ENCODE results near the gene PCDH9. TPM values are rescaled to one million over a fixed set of nuclear protein-coding genes. Genes with fewer than 3 reads are reported as not detected.

PCDH9 gene
- total RNA-seq, 1 experiment from 2014 or later: 4.2 TPM

DNA sequence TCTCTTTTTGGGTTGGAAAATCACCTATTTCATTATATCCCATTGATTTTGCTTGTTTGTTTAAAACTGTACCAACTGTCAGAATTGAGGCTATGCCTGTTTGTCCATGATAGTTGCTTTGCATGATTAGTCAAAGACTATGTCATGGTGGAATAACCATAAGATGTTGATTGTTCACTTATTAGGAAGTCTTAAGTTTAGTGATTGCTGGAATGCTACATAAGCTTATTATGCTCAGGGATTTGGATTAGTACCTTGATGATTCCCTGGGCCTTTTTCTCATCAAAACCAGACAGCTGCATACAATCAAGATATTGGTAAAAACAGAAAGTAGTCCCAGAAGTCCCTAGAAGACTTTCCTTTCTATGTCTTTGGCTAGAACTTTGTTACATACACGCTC, 954.7 kb downstream of the PCDH9 start:
- no TSS peak for BruUV-seq (replicated peaks)

DNA sequence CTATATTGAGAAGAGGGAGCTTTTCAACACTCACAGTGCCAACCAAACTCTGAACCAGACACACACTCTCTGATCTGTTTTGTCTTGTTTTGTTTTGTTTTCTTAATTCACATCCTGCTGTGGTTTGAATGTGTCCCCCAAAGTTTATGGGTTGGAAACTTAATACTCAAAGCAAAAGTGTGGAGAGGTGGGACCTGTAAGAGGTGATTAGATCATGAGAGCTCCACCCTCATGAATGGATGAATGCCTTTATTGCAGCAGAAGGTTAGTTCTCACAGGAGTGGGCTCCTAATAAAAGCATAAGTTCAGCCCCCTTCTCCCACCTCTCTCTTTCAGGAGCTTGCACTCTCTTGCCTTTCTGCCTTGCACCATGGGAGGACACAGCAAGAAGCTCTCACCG, 957.1 kb downstream of the PCDH9 start:
- in situ Hi-C loops (cut with HindIII; ENCODE audit: low pct_unique_long_range_greater_than_20kb, low sequenced_read_pairs) (no loop called here), intact Hi-C loops (cut with micrococcal nuclease; ENCODE audit: unreplicated experiment) (no loop called here)
- DNase-seq (ENCODE audit: low read depth, low spot score): no peak
- TF ChIP-seq TCF7L2 (IDR thresholded peaks at IDR 0.05; ENCODE audit: low read depth, low read length) (no peak), SIN3A (IDR thresholded peaks at IDR 0.05; ENCODE audit: borderline replicate concordance, insufficient read depth, low read depth, low read length) (no peak), POLR2AphosphoS5 (IDR thresholded peaks at IDR 0.05; ENCODE audit: low read depth, low read length) (no peak)
- TF ChIP-seq, protein P1, sequence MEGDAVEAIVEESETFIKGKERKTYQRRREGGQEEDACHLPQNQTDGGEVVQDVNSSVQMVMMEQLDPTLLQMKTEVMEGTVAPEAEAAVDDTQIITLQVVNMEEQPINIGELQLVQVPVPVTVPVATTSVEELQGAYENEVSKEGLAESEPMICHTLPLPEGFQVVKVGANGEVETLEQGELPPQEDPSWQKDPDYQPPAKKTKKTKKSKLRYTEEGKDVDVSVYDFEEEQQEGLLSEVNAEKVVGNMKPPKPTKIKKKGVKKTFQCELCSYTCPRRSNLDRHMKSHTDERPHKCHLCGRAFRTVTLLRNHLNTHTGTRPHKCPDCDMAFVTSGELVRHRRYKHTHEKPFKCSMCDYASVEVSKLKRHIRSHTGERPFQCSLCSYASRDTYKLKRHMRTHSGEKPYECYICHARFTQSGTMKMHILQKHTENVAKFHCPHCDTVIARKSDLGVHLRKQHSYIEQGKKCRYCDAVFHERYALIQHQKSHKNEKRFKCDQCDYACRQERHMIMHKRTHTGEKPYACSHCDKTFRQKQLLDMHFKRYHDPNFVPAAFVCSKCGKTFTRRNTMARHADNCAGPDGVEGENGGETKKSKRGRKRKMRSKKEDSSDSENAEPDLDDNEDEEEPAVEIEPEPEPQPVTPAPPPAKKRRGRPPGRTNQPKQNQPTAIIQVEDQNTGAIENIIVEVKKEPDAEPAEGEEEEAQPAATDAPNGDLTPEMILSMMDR (IDR thresholded peaks at IDR 0.05): no peak
- TF ChIP-seq, protein P2, sequence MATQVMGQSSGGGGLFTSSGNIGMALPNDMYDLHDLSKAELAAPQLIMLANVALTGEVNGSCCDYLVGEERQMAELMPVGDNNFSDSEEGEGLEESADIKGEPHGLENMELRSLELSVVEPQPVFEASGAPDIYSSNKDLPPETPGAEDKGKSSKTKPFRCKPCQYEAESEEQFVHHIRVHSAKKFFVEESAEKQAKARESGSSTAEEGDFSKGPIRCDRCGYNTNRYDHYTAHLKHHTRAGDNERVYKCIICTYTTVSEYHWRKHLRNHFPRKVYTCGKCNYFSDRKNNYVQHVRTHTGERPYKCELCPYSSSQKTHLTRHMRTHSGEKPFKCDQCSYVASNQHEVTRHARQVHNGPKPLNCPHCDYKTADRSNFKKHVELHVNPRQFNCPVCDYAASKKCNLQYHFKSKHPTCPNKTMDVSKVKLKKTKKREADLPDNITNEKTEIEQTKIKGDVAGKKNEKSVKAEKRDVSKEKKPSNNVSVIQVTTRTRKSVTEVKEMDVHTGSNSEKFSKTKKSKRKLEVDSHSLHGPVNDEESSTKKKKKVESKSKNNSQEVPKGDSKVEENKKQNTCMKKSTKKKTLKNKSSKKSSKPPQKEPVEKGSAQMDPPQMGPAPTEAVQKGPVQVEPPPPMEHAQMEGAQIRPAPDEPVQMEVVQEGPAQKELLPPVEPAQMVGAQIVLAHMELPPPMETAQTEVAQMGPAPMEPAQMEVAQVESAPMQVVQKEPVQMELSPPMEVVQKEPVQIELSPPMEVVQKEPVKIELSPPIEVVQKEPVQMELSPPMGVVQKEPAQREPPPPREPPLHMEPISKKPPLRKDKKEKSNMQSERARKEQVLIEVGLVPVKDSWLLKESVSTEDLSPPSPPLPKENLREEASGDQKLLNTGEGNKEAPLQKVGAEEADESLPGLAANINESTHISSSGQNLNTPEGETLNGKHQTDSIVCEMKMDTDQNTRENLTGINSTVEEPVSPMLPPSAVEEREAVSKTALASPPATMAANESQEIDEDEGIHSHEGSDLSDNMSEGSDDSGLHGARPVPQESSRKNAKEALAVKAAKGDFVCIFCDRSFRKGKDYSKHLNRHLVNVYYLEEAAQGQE (IDR thresholded peaks at IDR 0.05; ENCODE audit: insufficient read depth in 1 of 2, low read depth in 2 of 2, low read length in 1 of 2): no peak
- H3K36me3 ChIP-seq (ENCODE audit: control insufficient read depth, insufficient read depth, low read length): no peaks in the 10 kb centered on the region
- no peaks in the 10 kb centered on the region for H3K9me3 ChIP-seq (ENCODE audit: control insufficient read depth, insufficient read depth, low read depth, low read length)
- POLR2A ChIA-PET: no interaction called here
- H3K4me3 ChIP-seq (ENCODE audit: low read depth in 2 of 2, low read length in 2 of 2): no peak overlapping the region
- no peak overlapping the region for H3K27ac ChIP-seq (ENCODE audit: low read length)
- H3K27me3 ChIP-seq (ENCODE audit: control insufficient read depth, insufficient read depth, low read length): no peaks in the 10 kb centered on the region
- ATAC-seq: no peak
- H3K4me1 ChIP-seq (ENCODE audit: control insufficient read depth, insufficient read depth, low read length): no peaks in the 10 kb centered on the region
- no TSS peak for BruUV-seq (replicated peaks)
- CTCF ChIA-PET: no interaction called here

More for the DNA sequence above, 954.7 kb downstream of the PCDH9 start:
- in situ Hi-C loops (cut with HindIII; ENCODE audit: low pct_unique_long_range_greater_than_20kb, low sequenced_read_pairs): no loop called here
- no peak for ATAC-seq
- CTCF ChIA-PET: no interaction called here
- H3K4me1 ChIP-seq (ENCODE audit: control insufficient read depth, insufficient read depth, low read length): no peaks in the 10 kb centered on the region
- H3K4me3 ChIP-seq (ENCODE audit: low read depth in 2 of 2, low read length in 2 of 2): no peak overlapping the region
- no peak for DNase-seq (ENCODE audit: low read depth, low spot score)
- TF ChIP-seq, protein P1 (IDR thresholded peaks at IDR 0.05): no peak
- POLR2A ChIA-PET: no interaction called here
- no peaks in the 10 kb centered on the region for H3K36me3 ChIP-seq (ENCODE audit: control insufficient read depth, insufficient read depth, low read length)
- no peaks in the 10 kb centered on the region for H3K9me3 ChIP-seq (ENCODE audit: control insufficient read depth, insufficient read depth, low read depth, low read length)
- no peaks in the 10 kb centered on the region for H3K27me3 ChIP-seq (ENCODE audit: control insufficient read depth, insufficient read depth, low read length)
- H3K27ac ChIP-seq (ENCODE audit: low read length): no peak overlapping the region
- intact Hi-C loops (cut with micrococcal nuclease; ENCODE audit: unreplicated experiment): no loop called here

DNA sequence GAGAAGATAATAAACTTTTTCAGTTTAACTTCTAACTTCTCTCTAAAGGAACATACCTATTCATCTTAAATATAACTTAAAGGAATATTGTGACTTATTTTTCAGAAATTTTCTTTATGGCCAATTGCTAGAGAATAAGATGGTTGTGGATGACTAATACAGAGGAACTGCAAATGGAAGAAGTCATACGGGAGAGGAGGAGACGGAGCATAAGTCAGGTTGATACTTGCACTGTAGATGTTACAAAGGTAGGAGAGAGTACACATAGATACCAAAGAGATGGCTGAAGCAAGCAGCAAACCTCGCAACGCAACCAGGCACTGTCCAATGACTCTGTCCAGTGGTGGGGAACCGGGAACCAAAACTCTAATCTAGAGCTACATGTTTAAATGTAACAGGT, 963.4 kb downstream of the PCDH9 start:
- intact Hi-C loops (cut with micrococcal nuclease; ENCODE audit: unreplicated experiment) (no loop called here), in situ Hi-C loops (cut with HindIII; ENCODE audit: low pct_unique_long_range_greater_than_20kb, low sequenced_read_pairs) (no loop called here)
- Histone ChIP-seq H3K4me1 (ENCODE audit: control insufficient read depth, insufficient read depth, low read length) (no peaks in the 10 kb centered on the region), H3K36me3 (ENCODE audit: control insufficient read depth, insufficient read depth, low read length) (no peaks in the 10 kb centered on the region), H3K27ac (ENCODE audit: low read length) (no peak overlapping the region), H3K27me3 (ENCODE audit: control insufficient read depth, insufficient read depth, low read length) (no peaks in the 10 kb centered on the region), H3K4me3 (ENCODE audit: low read depth in 2 of 2, low read length in 2 of 2) (no peak overlapping the region), H3K9me3 (ENCODE audit: control insufficient read depth, insufficient read depth, low read depth, low read length) (no peaks in the 10 kb centered on the region)
- TF ChIP-seq, protein P1 (IDR thresholded peaks at IDR 0.05): no peak
- no peak for TF ChIP-seq SIN3A (IDR thresholded peaks at IDR 0.05; ENCODE audit: borderline replicate concordance, insufficient read depth, low read depth, low read length)
- no peak for TF ChIP-seq TCF7L2 (IDR thresholded peaks at IDR 0.05; ENCODE audit: low read depth, low read length)
- no peak for TF ChIP-seq POLR2AphosphoS5 (IDR thresholded peaks at IDR 0.05; ENCODE audit: low read depth, low read length)
- TF ChIP-seq, protein P2 (IDR thresholded peaks at IDR 0.05; ENCODE audit: insufficient read depth in 1 of 2, low read depth in 2 of 2, low read length in 1 of 2): no peak
- ChIA-PET POLR2A (no interaction called here), CTCF (interaction anchor here (0.6 kb wide), 1 partner anchor 347 kb away, joined by 4 read pairs; no protein-coding TSS in a partner anchor)
- BruUV-seq (replicated peaks): no TSS peak
- DNase-seq (ENCODE audit: low read depth, low spot score) (no peak), ATAC-seq (no peak)
